Measurements from ENCODE around the gene PXYLP1. TPM values are rescaled to one million over a fixed set of nuclear protein-coding genes. Genes with fewer than 3 reads are reported as not detected.

Gene PXYLP1
- total and polyA plus RNA-seq, 8 donors: 11.6 to 35.3 (median 28.3) TPM

DNA sequence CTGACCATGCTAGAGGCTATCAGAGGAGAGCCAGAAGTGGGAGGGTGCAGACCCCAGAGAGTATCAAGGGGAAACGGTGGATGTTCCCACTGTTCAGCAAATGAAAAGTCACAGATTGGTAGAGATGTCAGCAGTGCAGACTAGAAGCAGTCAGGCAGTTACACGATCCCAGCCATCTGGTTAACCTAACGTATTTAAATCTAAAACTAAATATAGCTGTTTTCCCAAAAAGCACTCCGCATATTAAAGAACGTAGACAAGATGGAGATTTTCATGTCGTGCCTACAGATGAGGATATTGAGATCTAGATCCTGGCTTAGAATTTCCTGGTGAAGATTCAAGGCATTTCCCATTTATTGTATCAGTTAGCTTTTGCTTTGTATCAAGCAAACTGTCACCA lies 25.2 kb downstream of the PXYLP1 start:
- H3K9me3 ChIP-seq: no peaks in the 10 kb centered on the region

DNA sequence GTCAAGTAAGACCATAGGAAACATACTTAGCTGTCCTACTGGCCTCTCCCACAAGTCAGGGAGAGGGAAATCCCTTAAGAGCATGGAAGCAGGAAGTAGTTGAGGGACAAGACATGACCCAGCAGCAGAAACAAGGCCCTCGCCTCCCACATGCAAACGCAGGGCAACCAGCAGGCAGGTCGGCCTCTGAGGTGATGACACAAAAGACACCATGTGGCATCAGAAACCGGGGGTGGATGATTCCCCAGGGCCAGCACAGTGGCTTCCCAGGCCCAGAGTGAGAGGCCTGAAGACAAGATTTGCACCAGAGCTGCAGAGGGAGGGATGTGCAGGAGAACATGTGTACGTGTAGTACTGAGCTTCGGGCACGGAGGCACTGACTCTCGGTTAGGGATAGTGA lies 26.3 kb downstream of the PXYLP1 start:
- intact Hi-C loops (cut with DNase I): no loop called here
- peaks cover 0 to 11% of the 10 kb centered on the region in 2 donors for H3K36me3 ChIP-seq
- TF ChIP-seq, protein P1, sequence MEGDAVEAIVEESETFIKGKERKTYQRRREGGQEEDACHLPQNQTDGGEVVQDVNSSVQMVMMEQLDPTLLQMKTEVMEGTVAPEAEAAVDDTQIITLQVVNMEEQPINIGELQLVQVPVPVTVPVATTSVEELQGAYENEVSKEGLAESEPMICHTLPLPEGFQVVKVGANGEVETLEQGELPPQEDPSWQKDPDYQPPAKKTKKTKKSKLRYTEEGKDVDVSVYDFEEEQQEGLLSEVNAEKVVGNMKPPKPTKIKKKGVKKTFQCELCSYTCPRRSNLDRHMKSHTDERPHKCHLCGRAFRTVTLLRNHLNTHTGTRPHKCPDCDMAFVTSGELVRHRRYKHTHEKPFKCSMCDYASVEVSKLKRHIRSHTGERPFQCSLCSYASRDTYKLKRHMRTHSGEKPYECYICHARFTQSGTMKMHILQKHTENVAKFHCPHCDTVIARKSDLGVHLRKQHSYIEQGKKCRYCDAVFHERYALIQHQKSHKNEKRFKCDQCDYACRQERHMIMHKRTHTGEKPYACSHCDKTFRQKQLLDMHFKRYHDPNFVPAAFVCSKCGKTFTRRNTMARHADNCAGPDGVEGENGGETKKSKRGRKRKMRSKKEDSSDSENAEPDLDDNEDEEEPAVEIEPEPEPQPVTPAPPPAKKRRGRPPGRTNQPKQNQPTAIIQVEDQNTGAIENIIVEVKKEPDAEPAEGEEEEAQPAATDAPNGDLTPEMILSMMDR (IDR thresholded peaks at IDR 0.05): no peak
- H3K27me3 ChIP-seq: no peaks in the 10 kb centered on the region
- H3K27ac ChIP-seq: no peak overlapping the region
- H3K4me1 ChIP-seq: no peaks in the 10 kb centered on the region
- no peak for ATAC-seq
- H3K4me3 ChIP-seq: no peak overlapping the region
- DNase-seq: no peak
- no peaks in the 10 kb centered on the region for H3K9me3 ChIP-seq

More for the DNA sequence above, 25.2 kb downstream of the PXYLP1 start:
- intact Hi-C loops (cut with DNase I): no loop called here
- Histone ChIP-seq H3K27ac (no peak overlapping the region), H3K27me3 (no peaks in the 10 kb centered on the region), H3K4me3 (no peak overlapping the region), H3K36me3 (peaks cover 0 to 8% of the 10 kb centered on the region in 2 donors), H3K4me1 (no peaks in the 10 kb centered on the region)
- no peak for DNase-seq
- TF ChIP-seq, protein P1 (IDR thresholded peaks at IDR 0.05): no peak
- no peak for ATAC-seq

DNA sequence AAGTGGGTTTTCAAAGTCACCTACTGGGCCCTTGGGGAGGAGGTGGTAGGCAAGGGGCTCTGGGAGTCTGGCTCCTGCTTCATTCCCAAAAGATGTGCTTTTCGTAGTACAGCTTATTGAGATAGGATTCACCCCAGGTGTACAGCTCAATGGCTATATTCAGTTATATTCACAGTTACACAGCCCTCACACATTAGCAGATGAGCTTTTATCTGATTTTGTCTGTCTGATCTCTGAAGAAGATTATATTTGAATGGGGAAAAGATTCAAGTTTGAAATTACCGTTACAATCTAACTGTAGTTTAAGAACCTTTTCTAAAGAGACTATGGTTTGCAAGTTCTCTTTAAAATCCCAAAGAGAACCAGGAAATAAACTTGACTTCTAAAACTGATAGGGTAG lies 27.3 kb downstream of the PXYLP1 start:
- intact Hi-C loops (cut with DNase I): no loop called here
- H3K27ac ChIP-seq: no peak overlapping the region
- no peaks in the 10 kb centered on the region for H3K4me1 ChIP-seq
- H3K4me3 ChIP-seq: no peak overlapping the region
- DNase-seq (no peak), ATAC-seq (no peak)
- peaks cover 0 to 11% of the 10 kb centered on the region in 2 donors for H3K36me3 ChIP-seq
- no peaks in the 10 kb centered on the region for H3K9me3 ChIP-seq
- no peaks in the 10 kb centered on the region for H3K27me3 ChIP-seq
- TF ChIP-seq, protein P1 (IDR thresholded peaks at IDR 0.05): no peak

DNA sequence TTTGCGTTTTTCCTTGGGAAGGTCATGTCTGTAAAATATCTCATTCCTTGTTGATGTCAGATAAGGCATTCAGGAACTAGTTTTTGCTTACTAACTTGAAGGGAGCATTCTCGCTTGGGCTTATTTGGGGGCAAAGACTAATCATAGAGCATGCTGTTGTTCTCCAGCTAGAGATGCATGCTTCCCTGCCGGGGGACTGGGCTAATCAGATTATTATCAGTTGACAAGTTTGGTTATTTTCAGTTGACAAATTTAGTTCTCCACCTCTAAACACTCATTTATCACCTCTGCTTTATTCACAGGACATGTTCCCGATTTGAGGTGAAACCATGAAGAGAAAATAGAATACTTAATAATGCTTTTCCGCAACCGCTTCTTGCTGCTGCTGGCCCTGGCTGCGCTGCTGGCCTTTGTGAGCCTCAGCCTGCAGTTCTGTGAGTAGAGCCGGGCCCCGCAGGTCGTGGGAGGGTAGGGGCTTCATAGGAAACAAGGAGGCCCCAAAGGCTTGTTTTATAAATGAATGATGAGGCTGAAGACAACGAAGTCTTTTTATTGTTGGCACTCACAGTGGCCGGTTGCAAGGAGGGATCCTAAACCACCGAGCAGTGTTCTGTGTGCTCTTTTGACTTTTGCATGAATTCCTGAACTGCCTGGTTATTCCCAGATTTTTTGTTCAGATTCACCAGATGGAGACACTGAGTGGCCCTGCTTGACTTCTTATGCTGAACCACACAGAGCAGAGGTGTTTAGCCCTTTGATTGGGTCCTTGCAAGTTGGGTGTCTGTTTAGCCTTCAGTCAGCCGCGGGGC lies 28.4 kb downstream of the PXYLP1 start:
- TF ChIP-seq, protein P1 (IDR thresholded peaks at IDR 0.05): no peak
- Histone ChIP-seq H3K27ac (no peak overlapping the region), H3K4me1 (no peaks in the 10 kb centered on the region), H3K9me3 (no peaks in the 10 kb centered on the region), H3K36me3 (peaks cover 0 to 11% of the 10 kb centered on the region in 2 donors), H3K27me3 (no peaks in the 10 kb centered on the region), H3K4me3 (no peak overlapping the region)
- intact Hi-C loops (cut with DNase I): no loop called here
- DNase-seq (no peak), ATAC-seq (no peak)

DNA sequence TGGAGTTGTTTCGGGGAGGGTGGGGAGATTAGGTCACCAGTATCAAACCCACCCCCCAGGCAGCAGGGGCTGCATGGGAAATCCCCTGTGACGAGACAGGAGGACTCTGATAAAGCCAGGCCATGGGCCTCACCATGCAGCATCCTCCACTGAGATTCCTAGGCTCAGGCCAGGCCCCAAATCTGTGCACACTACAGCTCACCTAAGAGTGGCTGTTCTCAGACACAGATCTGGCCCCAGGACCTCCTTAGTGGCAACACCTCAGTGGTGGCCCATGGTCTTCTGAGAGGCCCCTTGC lies 29.0 kb downstream of the PXYLP1 start:
- H3K36me3 ChIP-seq: peaks cover 0 to 11% of the 10 kb centered on the region in 2 donors
- intact Hi-C loops (cut with DNase I): no loop called here
- no peak overlapping the region for H3K27ac ChIP-seq
- H3K27me3 ChIP-seq: no peaks in the 10 kb centered on the region
- ATAC-seq (no peak), DNase-seq (no peak)
- TF ChIP-seq, protein P1 (IDR thresholded peaks at IDR 0.05): no peak
- no peaks in the 10 kb centered on the region for H3K9me3 ChIP-seq
- no peak overlapping the region for H3K4me3 ChIP-seq
- no peaks in the 10 kb centered on the region for H3K4me1 ChIP-seq
